HCT116 (cell line): ENCODE measurements around the gene APOL3. TPM values are rescaled to one million over a fixed set of nuclear protein-coding genes. Genes with fewer than 3 reads are reported as not detected.

Experiments
- ATAC-seq: fragments of 200-7000 bp; cut with Tn5 transposase; 2 replicates; pipeline ENCODE4 v1.9.1; 2020; ENCODE audit warnings: mild to moderate bottlenecking, moderate library complexity
- BruUV-seq: library from RNA; stranded (reverse); fragments of 400-500 nt; replicated peaks from 2 replicates; lab custom pipeline; 2021; lab: Mats Ljungman, UMichigan
- CTCF ChIA-PET: fragments of 300-600 bp; sonication (Branson Sonifier 250); formaldehyde crosslinking; loops from one replicate; lab custom pipeline; 2021; ENCODE audit warnings: antibody characterized with exemption; lab: Charles Lee
- POLR2A ChIA-PET: fragments of 300-600, 350-600 bp; sonication (Branson Sonifier 250); formaldehyde crosslinking; loops from one replicate; lab custom pipeline; 2021; ENCODE audit warnings: antibody characterized with exemption; lab: Charles Lee
- RAD21 ChIA-PET, 2 experiments: fragments of 300-600 bp; sonication (Branson Sonifier 250); formaldehyde crosslinking; loops; one replicate each; lab custom pipeline; 2023; ENCODE audit warnings: low total read pairs in 2 of 2; ENCODE audit not compliant: uncharacterized antibody in 2 of 2, unreplicated experiment in 2 of 2, low non-redundant PET in 1 of 2; lab: Charles Lee
- DNase-seq: peaks from one replicate; pipeline ENCODE4 v3.0.0-alpha.2; 2010; ENCODE audit warnings: low read depth, low spot score
- H2AFZ ChIP-seq: fragments of 200-600 bp; shearing (Covaris generic), sonication (generic); 2 replicates; pipeline ENCODE4 v1.6.1; 2017; ENCODE audit warnings: low read depth, mixed run types, mixed read lengths, antibody characterized with exemption, low read length; ENCODE audit not compliant: poor library complexity, severe bottlenecking
- H3K27ac ChIP-seq: 2 replicates; pipeline ENCODE4 v1.5.1; 2012; ENCODE audit warnings: low read depth, low read length
- H3K27me3 ChIP-seq: fragments of 200-600 bp; sonication (generic); 2 replicates; pipeline ENCODE4 v1.6.1; 2016; ENCODE audit warnings: mixed run types, low read length, mixed read lengths; ENCODE audit not compliant: insufficient read depth
- H3K36me3 ChIP-seq, 2 experiments: fragments of 200-500 bp in 1 of 2; fragments of 200-600 bp in 1 of 2; sonication (Bioruptor generic) in 1 of 2; sonication (generic) in 1 of 2; 2 replicates each; pipeline versions ENCODE4 v1.5.1 to v1.6.1; 2014 to 2016; ENCODE audit warnings: low read length in 2 of 2, inconsistent platforms in 1 of 2, mixed read lengths in 1 of 2, mixed run types in 1 of 2; ENCODE audit not compliant: insufficient read depth in 2 of 2, control insufficient read depth in 1 of 2
- H3K4me1 ChIP-seq, 2 experiments: fragments of 200-600 bp in 1 of 2; sonication (generic) in 1 of 2; 2 replicates each; pipeline versions ENCODE4 v1.5.1 to v1.6.1; 2012 to 2017; ENCODE audit warnings: low read length in 2 of 2, inconsistent platforms in 1 of 2, mild to moderate bottlenecking in 1 of 2, mixed read lengths in 1 of 2, mixed run types in 1 of 2, moderate library complexity in 1 of 2; ENCODE audit not compliant: insufficient read depth in 2 of 2, control insufficient read depth in 1 of 2
- H3K4me2 ChIP-seq: fragments of 200-600 bp; sonication (generic); 2 replicates; pipeline ENCODE4 v1.6.1; 2017; ENCODE audit warnings: mixed run types, low read length, mixed read lengths
- H3K4me3 ChIP-seq, 2 experiments: fragments of 200-600 bp in 1 of 2; sonication (generic) in 1 of 2; replicated peaks in 1 of 2; 2 replicates each; pipeline ENCODE4 v1.5.1; 2011 to 2016; ENCODE audit warnings: low read length in 2 of 2, control low read depth in 1 of 2, low read depth in 1 of 2, mild to moderate bottlenecking in 1 of 2, mixed read lengths in 1 of 2, mixed run types in 1 of 2
- H3K79me2 ChIP-seq: fragments of 200-600 bp; sonication (generic); 2 replicates; pipeline ENCODE4 v1.6.1; 2017; ENCODE audit warnings: mild to moderate bottlenecking, mixed run types, low read length, moderate library complexity, mixed read lengths; ENCODE audit not compliant: insufficient read depth
- H3K9ac ChIP-seq: fragments of 200-600 bp; sonication (generic); 2 replicates; pipeline ENCODE4 v1.6.1; 2016; ENCODE audit warnings: low read length, mixed read lengths
- H3K9me2 ChIP-seq: fragments of 200-600 bp; sonication (generic), shearing (Covaris generic); 2 replicates; pipeline ENCODE4 v1.6.1; 2017; ENCODE audit warnings: mixed run types, mild to moderate bottlenecking, moderate library complexity; ENCODE audit not compliant: insufficient read depth
- H3K9me3 ChIP-seq, 2 experiments: fragments of 200-500 bp in 1 of 2; fragments of 200-600 bp in 1 of 2; sonication (Bioruptor generic) in 1 of 2; sonication (generic) in 1 of 2; 2 replicates each; pipeline ENCODE4 v1.6.1; 2014 to 2017; ENCODE audit warnings: low read length in 2 of 2, mixed read lengths in 2 of 2, inconsistent platforms in 1 of 2, low read depth in 1 of 2, mild to moderate bottlenecking in 1 of 2, mixed run types in 1 of 2, moderate library complexity in 1 of 2; ENCODE audit not compliant: control insufficient read depth in 1 of 2, insufficient read depth in 1 of 2
- H4K20me1 ChIP-seq: fragments of 200-600 bp; sonication (generic), shearing (Covaris generic); 2 replicates; pipeline ENCODE4 v1.6.1; 2017; ENCODE audit warnings: mixed run types, mild to moderate bottlenecking, moderate library complexity; ENCODE audit not compliant: insufficient read depth
- ELF1 ChIP-seq: IDR thresholded peaks from 2 replicates; pipeline ENCODE4 v1.6.1; 2012; ENCODE audit warnings: low read depth, borderline replicate concordance
- JUND ChIP-seq: IDR thresholded peaks from 2 replicates; pipeline ENCODE4 v1.6.1; 2012
- SRF ChIP-seq: IDR thresholded peaks from 2 replicates; pipeline ENCODE4 v1.6.1; 2012; ENCODE audit warnings: low read depth
- YY1 ChIP-seq: IDR thresholded peaks from 2 replicates; pipeline ENCODE4 v1.6.1; 2011; ENCODE audit warnings: low read length, low read depth, moderate library complexity, mild to moderate bottlenecking; ENCODE audit not compliant: insufficient replicate concordance; ENCODE audit errors: extremely low read depth
- intact Hi-C: fragments of 100-400 bp; cut with micrococcal nuclease; formaldehyde crosslinking; loops from 2 replicates; pipeline ENCODE4 v1.10.0; 2022
- total RNA-seq: library from RNA; stranded (reverse); gene quantifications from one replicate; pipeline ENCODE4 v1.2.1, GENCODE V29; 2021; ENCODE audit not compliant: unreplicated experiment
- TF ChIP-seq, protein P1 (sequence below): IDR thresholded peaks from 2 replicates; pipeline ENCODE4 v1.6.1; 2011; ENCODE audit warnings: mild to moderate bottlenecking, low read length, moderate library complexity; ENCODE audit not compliant: insufficient replicate concordance; ENCODE audit errors: extremely low read depth
- TF ChIP-seq, protein P2 (sequence below): IDR thresholded peaks from 2 replicates; pipeline ENCODE4 v1.6.1; 2012
- TF ChIP-seq, protein P3 (sequence below), 3 experiments: fragments of 200-600 bp in 1 of 3; sonication (generic) in 1 of 3; IDR thresholded peaks in 2 of 3; conservative IDR thresholded peaks in 1 of 3; 2 replicates each; pipeline ENCODE4 v1.5.1; 2012 to 2017; ENCODE audit warnings: low read depth in 2 of 3, low read length in 2 of 3, antibody characterized with exemption in 1 of 3, borderline replicate concordance in 1 of 3, control low read depth in 1 of 3, mild to moderate bottlenecking in 1 of 3, mixed read lengths in 1 of 3, mixed run types in 1 of 3, moderate library complexity in 1 of 3; ENCODE audit not compliant: insufficient read depth in 1 of 3

Gene APOL3
- total RNA-seq, 1 experiment from 2014 or later, result 0.49 TPM

DNA sequence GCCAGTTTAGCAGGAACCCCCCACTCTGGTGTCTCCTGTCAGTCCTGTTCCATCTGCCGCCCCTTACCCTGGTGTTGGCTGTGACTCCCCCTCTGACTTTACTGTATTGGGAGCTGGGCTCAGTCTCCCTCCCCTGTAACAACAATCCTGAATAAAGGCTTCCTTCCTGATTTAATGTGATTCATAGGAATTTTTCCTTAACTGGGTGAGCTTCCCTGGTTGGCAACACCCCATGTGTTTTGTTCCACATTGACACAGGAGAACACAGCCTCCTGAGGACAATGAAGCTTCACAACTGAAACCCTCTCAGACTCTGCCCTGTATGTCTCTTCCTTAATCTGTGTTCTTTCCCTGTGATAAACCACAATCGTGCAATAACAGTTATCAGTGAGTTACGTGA lies 32.6 kb upstream of the APOL3 start:
- intact Hi-C loops, result no loop called here
- DNase-seq (no peak), ATAC-seq (no peak)
- no peaks in the 10 kb centered on the region for H3K9me3 ChIP-seq
- H3K4me1 ChIP-seq, result no peaks in the 10 kb centered on the region
- H3K27ac ChIP-seq, result no peak overlapping the region
- no peaks in the 10 kb centered on the region for H3K9me2 ChIP-seq
- H3K36me3 ChIP-seq, result no peaks in the 10 kb centered on the region
- TF ChIP-seq, protein P1, sequence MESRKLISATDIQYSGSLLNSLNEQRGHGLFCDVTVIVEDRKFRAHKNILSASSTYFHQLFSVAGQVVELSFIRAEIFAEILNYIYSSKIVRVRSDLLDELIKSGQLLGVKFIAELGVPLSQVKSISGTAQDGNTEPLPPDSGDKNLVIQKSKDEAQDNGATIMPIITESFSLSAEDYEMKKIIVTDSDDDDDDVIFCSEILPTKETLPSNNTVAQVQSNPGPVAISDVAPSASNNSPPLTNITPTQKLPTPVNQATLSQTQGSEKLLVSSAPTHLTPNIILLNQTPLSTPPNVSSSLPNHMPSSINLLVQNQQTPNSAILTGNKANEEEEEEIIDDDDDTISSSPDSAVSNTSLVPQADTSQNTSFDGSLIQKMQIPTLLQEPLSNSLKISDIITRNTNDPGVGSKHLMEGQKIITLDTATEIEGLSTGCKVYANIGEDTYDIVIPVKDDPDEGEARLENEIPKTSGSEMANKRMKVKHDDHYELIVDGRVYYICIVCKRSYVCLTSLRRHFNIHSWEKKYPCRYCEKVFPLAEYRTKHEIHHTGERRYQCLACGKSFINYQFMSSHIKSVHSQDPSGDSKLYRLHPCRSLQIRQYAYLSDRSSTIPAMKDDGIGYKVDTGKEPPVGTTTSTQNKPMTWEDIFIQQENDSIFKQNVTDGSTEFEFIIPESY, result no peak
- TF ChIP-seq YY1, result no peak
- TF ChIP-seq SRF, result no peak
- no peak overlapping the region for H3K4me2 ChIP-seq
- no peaks in the 10 kb centered on the region for H4K20me1 ChIP-seq
- RAD21 ChIA-PET, result no interaction called here
- no peak overlapping the region for H3K9ac ChIP-seq
- POLR2A ChIA-PET, result no interaction called here
- H3K79me2 ChIP-seq, result no peaks in the 10 kb centered on the region
- no peak overlapping the region for H2AFZ ChIP-seq
- H3K27me3 ChIP-seq, result no peaks in the 10 kb centered on the region
- no TSS peak for BruUV-seq
- no peak overlapping the region for H3K4me3 ChIP-seq
- CTCF ChIA-PET, result interaction anchor here (0.6 kb wide), 1 partner anchor 65 kb away, joined by 3 read pairs; no protein-coding TSS in a partner anchor

DNA sequence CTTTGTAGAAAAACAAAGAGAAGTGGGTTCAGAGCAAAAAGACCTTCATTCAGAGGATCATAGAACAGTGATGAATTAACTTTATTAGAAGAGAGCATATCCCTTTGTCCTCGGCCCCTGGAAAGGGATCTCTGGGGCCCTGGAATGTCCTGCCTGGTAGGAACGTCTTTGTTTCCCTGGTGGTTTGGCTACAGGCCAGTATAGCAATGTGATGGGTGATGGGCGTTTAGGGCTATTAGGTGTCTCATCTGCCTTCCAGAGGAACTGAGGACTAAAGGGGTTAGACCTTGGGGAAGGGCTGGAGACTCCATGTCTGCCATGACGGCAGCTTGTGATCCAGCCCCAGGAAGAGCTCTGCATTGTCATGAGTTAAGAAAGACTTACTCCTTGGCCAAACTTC lies 32.0 kb upstream of the APOL3 start:
- CTCF ChIA-PET, result no interaction called here
- RAD21 ChIA-PET, result no interaction called here
- ATAC-seq, result no peak

More for the DNA sequence above, 32.0 kb upstream of the APOL3 start:
- Histone ChIP-seq H3K4me3 (no peak overlapping the region), H3K9ac (no peak overlapping the region), H3K27ac (no peak overlapping the region), H3K4me1 (no peaks in the 10 kb centered on the region), H3K36me3 (no peaks in the 10 kb centered on the region), H3K27me3 (no peaks in the 10 kb centered on the region), H3K9me3 (no peaks in the 10 kb centered on the region), H3K9me2 (no peaks in the 10 kb centered on the region), H2AFZ (no peak overlapping the region), H3K4me2 (no peak overlapping the region), H3K79me2 (no peaks in the 10 kb centered on the region), H4K20me1 (no peaks in the 10 kb centered on the region)
- intact Hi-C loops, result no loop called here
- DNase-seq, result no peak
- TF ChIP-seq, protein P2, sequence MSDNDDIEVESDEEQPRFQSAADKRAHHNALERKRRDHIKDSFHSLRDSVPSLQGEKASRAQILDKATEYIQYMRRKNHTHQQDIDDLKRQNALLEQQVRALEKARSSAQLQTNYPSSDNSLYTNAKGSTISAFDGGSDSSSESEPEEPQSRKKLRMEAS, result no peak
- no peak for TF ChIP-seq ELF1
- TF ChIP-seq, protein P1, result no peak
- TF ChIP-seq, protein P3, sequence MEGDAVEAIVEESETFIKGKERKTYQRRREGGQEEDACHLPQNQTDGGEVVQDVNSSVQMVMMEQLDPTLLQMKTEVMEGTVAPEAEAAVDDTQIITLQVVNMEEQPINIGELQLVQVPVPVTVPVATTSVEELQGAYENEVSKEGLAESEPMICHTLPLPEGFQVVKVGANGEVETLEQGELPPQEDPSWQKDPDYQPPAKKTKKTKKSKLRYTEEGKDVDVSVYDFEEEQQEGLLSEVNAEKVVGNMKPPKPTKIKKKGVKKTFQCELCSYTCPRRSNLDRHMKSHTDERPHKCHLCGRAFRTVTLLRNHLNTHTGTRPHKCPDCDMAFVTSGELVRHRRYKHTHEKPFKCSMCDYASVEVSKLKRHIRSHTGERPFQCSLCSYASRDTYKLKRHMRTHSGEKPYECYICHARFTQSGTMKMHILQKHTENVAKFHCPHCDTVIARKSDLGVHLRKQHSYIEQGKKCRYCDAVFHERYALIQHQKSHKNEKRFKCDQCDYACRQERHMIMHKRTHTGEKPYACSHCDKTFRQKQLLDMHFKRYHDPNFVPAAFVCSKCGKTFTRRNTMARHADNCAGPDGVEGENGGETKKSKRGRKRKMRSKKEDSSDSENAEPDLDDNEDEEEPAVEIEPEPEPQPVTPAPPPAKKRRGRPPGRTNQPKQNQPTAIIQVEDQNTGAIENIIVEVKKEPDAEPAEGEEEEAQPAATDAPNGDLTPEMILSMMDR (IDR thresholded peaks at IDR 0.05 in 2 of 3, conservative IDR thresholded peaks at IDR 0.05 in 1 of 3; ENCODE audit: borderline replicate concordance in 1 of 3, insufficient read depth in 1 of 3, low read depth in 2 of 3, low read length in 2 of 3), result no peak
- no peak for TF ChIP-seq YY1
- no peak for TF ChIP-seq JUND
- POLR2A ChIA-PET, result no interaction called here
- BruUV-seq, result no TSS peak
